ENCODE results near the gene D2HGDH.

DNA sequence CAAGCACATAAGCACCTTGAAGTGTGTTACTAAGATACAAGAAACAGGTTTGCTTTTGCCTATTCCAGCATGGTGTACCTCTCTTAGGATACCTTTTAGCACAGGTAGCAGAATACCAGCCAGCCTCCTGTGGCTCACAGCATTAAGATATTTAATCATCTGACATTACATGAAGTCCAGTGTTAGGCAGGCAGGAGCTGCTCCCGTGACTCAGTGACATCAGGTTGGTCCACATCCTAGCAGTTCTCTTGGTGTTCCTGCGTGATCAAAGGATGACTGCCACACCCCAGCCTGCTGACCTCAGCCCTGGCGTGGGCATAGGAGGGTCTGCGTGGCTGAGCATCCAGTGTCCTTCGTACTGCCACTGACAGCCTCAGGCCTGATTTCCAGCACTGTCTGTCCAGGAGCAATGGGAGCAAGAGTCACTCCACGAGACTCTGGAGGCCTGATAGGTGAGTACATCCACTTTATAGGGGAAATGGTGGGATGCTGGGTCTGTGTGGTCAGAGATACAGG, 44.2 kb upstream of the D2HGDH start:
- TF ChIP-seq POLR2A (IDR thresholded peaks at IDR 0.05) (no peak), CTCF (IDR thresholded peaks at IDR 0.05) (no peak)
